ENCODE measurements around the gene SMC2.

The SMC2 gene

GRCh38 chr9:104087894-104088293, 6.2 kb upstream of the SMC2 start:
- Mint-ChIP-seq H3K9me3 (no peaks in the 10 kb centered on the region), H3K36me3 (ENCODE audit: insufficient read depth) (no peaks in the 10 kb centered on the region), H3K4me3 (no peak overlapping the region), H3K4me1 (no peaks in the 10 kb centered on the region), H3K27me3 (peaks cover 25% of the 10 kb centered on the region), H3K27ac (ENCODE audit: low read depth) (no peak overlapping the region)
- DNase-seq (ENCODE audit: low spot score in 2 of 2) (no peak), ATAC-seq (replicated peaks; ENCODE audit: extremely low read depth, poor library complexity, severe bottlenecking) (no peak)

DNA sequence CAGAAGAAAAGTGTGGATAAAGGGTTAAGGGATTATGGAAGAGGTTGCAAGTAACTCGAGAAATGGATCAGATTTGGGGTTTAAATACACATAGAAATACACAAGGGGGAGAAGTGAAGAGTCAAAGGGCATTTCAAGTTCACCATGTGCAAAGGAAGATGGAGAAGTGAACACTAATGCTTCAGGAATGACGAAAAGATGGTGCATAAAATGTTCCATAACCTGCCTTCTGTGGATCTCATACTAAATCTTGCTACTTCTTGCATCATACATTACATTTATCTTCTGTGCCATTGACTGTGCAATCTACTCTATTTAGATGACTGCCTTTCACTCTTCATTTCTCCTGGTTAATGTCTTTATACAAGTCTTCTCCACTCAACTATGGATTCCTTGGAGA, 5.7 kb upstream of the SMC2 start:
- H3K9me3 Mint-ChIP-seq, result no peaks in the 10 kb centered on the region
- ATAC-seq (replicated peaks; ENCODE audit: extremely low read depth, poor library complexity, severe bottlenecking), result no peak
- no peak overlapping the region for H3K4me3 Mint-ChIP-seq
- H3K4me1 Mint-ChIP-seq, result no peaks in the 10 kb centered on the region
- H3K36me3 Mint-ChIP-seq (ENCODE audit: insufficient read depth), result no peaks in the 10 kb centered on the region
- H3K27ac Mint-ChIP-seq (ENCODE audit: low read depth), result no peak overlapping the region
- H3K27me3 Mint-ChIP-seq, result peaks cover 21% of the 10 kb centered on the region
- no peak for DNase-seq (ENCODE audit: low spot score in 2 of 2)

- ATAC-seq (replicated peaks; ENCODE audit: extremely low read depth, poor library complexity, severe bottlenecking), result no peak
- DNase-seq (ENCODE audit: low spot score in 2 of 2), result no peak
- Mint-ChIP-seq H3K36me3 (ENCODE audit: insufficient read depth) (peaks cover 6% of the 10 kb centered on the region), H3K4me1 (peaks cover 12% of the 10 kb centered on the region), H3K27ac (ENCODE audit: low read depth) (no peak overlapping the region), H3K9me3 (no peaks in the 10 kb centered on the region), H3K27me3 (peaks cover 10% of the 10 kb centered on the region), H3K4me3 (no peak overlapping the region)
These were observed 3.5 kb upstream of the SMC2 start for GRCh38 chr9:104090578-104090977.

- Mint-ChIP-seq H3K4me1 (peaks cover 12% of the 10 kb centered on the region), H3K36me3 (ENCODE audit: insufficient read depth) (peaks cover 6% of the 10 kb centered on the region), H3K9me3 (no peaks in the 10 kb centered on the region), H3K4me3 (no peak overlapping the region), H3K27ac (ENCODE audit: low read depth) (no peak overlapping the region), H3K27me3 (peaks cover 10% of the 10 kb centered on the region)
- no peak for ATAC-seq (replicated peaks; ENCODE audit: extremely low read depth, poor library complexity, severe bottlenecking)
- no peak for DNase-seq (ENCODE audit: low spot score in 2 of 2)
These were observed 3.0 kb upstream of the SMC2 start for GRCh38 chr9:104091116-104091515.

DNA sequence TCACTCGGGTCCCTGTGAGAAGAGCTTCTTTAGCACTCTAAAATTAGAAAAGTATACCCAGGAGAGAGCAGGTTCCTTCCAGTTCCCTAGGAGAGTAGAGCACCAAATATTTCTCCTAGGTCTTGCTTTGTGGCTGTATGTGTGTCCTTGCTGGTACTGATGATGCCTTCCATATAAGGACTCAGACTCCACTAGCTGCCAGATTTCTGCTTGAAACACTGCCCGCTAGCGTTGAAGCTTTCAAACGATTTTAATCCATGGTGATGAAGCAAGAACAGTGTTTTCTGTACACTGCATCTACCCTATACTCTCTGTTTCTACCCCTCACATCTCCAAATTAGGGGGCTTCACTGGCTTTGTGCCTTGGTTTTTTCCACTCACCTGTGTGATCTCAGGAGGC, 2.4 kb upstream of the SMC2 start:
- no peak overlapping the region for H3K27ac Mint-ChIP-seq (ENCODE audit: low read depth)
- DNase-seq (ENCODE audit: low spot score in 2 of 2) (no peak), ATAC-seq (replicated peaks; ENCODE audit: extremely low read depth, poor library complexity, severe bottlenecking) (no peak)
- H3K36me3 Mint-ChIP-seq (ENCODE audit: insufficient read depth), result peaks cover 6% of the 10 kb centered on the region
- peaks cover 14% of the 10 kb centered on the region for H3K4me1 Mint-ChIP-seq
- H3K4me3 Mint-ChIP-seq, result no peak overlapping the region
- peaks cover 9% of the 10 kb centered on the region for H3K27me3 Mint-ChIP-seq
- H3K9me3 Mint-ChIP-seq, result no peaks in the 10 kb centered on the region

- Mint-ChIP-seq H3K27me3 (peaks cover 5% of the 10 kb centered on the region), H3K36me3 (ENCODE audit: insufficient read depth) (peaks cover 6% of the 10 kb centered on the region), H3K27ac (ENCODE audit: low read depth) (no peak overlapping the region), H3K4me3 (no peak overlapping the region), H3K4me1 (peaks cover 17% of the 10 kb centered on the region), H3K9me3 (no peaks in the 10 kb centered on the region)
- no peak for DNase-seq (ENCODE audit: low spot score in 2 of 2)
- no peak for ATAC-seq (replicated peaks; ENCODE audit: extremely low read depth, poor library complexity, severe bottlenecking)
These were observed 1.9 kb upstream of the SMC2 start for GRCh38 chr9:104092192-104092591.

- H3K4me1 Mint-ChIP-seq, result peaks cover 17% of the 10 kb centered on the region
- peak overlapping the region; percentile 96 for H3K27ac Mint-ChIP-seq (ENCODE audit: low read depth)
- H3K9me3 Mint-ChIP-seq, result no peaks in the 10 kb centered on the region
- no peaks in the 10 kb centered on the region for H3K27me3 Mint-ChIP-seq
- peak overlapping the region; percentile 100 for H3K4me3 Mint-ChIP-seq
- no peak for DNase-seq (ENCODE audit: low spot score in 2 of 2)
- ATAC-seq (replicated peaks; ENCODE audit: extremely low read depth, poor library complexity, severe bottlenecking), result no peak
- peaks cover 6% of the 10 kb centered on the region for H3K36me3 Mint-ChIP-seq (ENCODE audit: insufficient read depth)
These were observed 1.1 kb upstream of the SMC2 start for GRCh38 chr9:104092875-104093600.

GRCh38 chr9:104094534-104095015, 466 bp downstream of the SMC2 start:
- H3K9me3 Mint-ChIP-seq, result no peaks in the 10 kb centered on the region
- peak overlapping the region; percentile 96 for H3K27ac Mint-ChIP-seq (ENCODE audit: low read depth)
- H3K4me1 Mint-ChIP-seq, result peaks cover 17% of the 10 kb centered on the region
- DNase-seq (ENCODE audit: low spot score in 2 of 2) (no peak), ATAC-seq (replicated peaks; ENCODE audit: extremely low read depth, poor library complexity, severe bottlenecking) (no peak)
- H3K27me3 Mint-ChIP-seq, result no peaks in the 10 kb centered on the region
- peaks cover 6% of the 10 kb centered on the region for H3K36me3 Mint-ChIP-seq (ENCODE audit: insufficient read depth)
- peak overlapping the region; percentile 100 for H3K4me3 Mint-ChIP-seq

GRCh38 chr9:104099630-104100029, 5.5 kb downstream of the SMC2 start:
- Mint-ChIP-seq H3K4me3 (no peak overlapping the region), H3K9me3 (no peaks in the 10 kb centered on the region), H3K36me3 (ENCODE audit: insufficient read depth) (peaks cover 16% of the 10 kb centered on the region), H3K27me3 (no peaks in the 10 kb centered on the region), H3K4me1 (peaks cover 10% of the 10 kb centered on the region), H3K27ac (ENCODE audit: low read depth) (no peak overlapping the region)
- ATAC-seq (replicated peaks; ENCODE audit: extremely low read depth, poor library complexity, severe bottlenecking), result no peak
- no peak for DNase-seq (ENCODE audit: low spot score in 2 of 2)

DNA sequence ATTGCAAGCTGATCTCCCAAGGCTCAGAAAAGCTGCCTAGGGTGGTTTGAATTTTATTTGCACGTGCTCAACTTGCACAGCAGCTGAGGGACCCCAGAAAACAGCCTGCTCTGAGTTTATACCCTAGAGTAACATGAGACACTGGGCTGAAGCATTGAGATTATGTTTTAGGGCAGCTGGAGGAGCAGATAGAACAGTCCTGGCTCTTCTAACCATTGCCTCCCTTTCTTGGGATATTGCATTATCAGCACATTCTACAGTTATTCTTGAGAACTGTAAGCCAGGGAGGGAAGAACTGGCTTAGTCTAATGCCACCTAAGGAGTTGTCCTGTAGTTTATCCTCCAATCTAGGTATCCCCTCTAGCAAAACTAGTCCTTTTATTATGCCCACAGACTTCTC, 10.3 kb downstream of the SMC2 start:
- H3K9me3 Mint-ChIP-seq, result no peaks in the 10 kb centered on the region
- no peaks in the 10 kb centered on the region for H3K27me3 Mint-ChIP-seq
- no peak overlapping the region for H3K27ac Mint-ChIP-seq (ENCODE audit: low read depth)
- peaks cover 19% of the 10 kb centered on the region for H3K36me3 Mint-ChIP-seq (ENCODE audit: insufficient read depth)
- ATAC-seq (replicated peaks; ENCODE audit: extremely low read depth, poor library complexity, severe bottlenecking) (no peak), DNase-seq (ENCODE audit: low spot score in 2 of 2) (no peak)
- no peak overlapping the region for H3K4me3 Mint-ChIP-seq
- no peaks in the 10 kb centered on the region for H3K4me1 Mint-ChIP-seq

DNA sequence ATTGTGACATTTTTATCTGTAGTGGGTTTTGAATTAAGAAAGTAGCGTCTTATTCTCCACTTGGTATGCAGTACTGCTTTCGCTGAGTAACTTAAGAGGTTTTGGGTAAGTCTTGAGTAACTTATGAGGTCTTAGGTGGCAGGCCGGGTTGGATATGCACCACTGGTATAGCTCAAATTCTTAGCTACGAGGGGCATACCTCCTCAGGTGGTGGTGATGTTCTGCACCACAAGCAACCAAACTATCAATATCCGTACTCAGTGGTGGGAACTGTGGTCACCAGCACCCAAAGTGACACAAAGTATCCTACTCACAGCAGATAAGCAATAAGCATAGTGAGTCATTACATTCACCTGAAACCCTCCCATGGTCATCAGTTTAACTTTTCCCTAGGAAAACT, 13.7 kb downstream of the SMC2 start:
- H3K36me3 Mint-ChIP-seq (ENCODE audit: insufficient read depth), result peaks cover 7% of the 10 kb centered on the region
- no peak for ATAC-seq (replicated peaks; ENCODE audit: extremely low read depth, poor library complexity, severe bottlenecking)

GRCh38 chr9:104108315-104108714, 14.2 kb downstream of the SMC2 start:
- H3K4me1 Mint-ChIP-seq, result no peaks in the 10 kb centered on the region
- DNase-seq (ENCODE audit: low spot score in 2 of 2), result no peak
- no peaks in the 10 kb centered on the region for H3K9me3 Mint-ChIP-seq
- peaks cover 5% of the 10 kb centered on the region for H3K36me3 Mint-ChIP-seq (ENCODE audit: insufficient read depth)
- ATAC-seq (replicated peaks; ENCODE audit: extremely low read depth, poor library complexity, severe bottlenecking), result no peak
- no peaks in the 10 kb centered on the region for H3K27me3 Mint-ChIP-seq
- H3K4me3 Mint-ChIP-seq, result no peak overlapping the region
- H3K27ac Mint-ChIP-seq (ENCODE audit: low read depth), result no peak overlapping the region

More for the DNA sequence above, 13.7 kb downstream of the SMC2 start:
- no peak overlapping the region for H3K4me3 Mint-ChIP-seq
- H3K9me3 Mint-ChIP-seq, result no peaks in the 10 kb centered on the region
- H3K27ac Mint-ChIP-seq (ENCODE audit: low read depth), result no peak overlapping the region
- no peaks in the 10 kb centered on the region for H3K4me1 Mint-ChIP-seq
- no peak for DNase-seq (ENCODE audit: low spot score in 2 of 2)
- no peaks in the 10 kb centered on the region for H3K27me3 Mint-ChIP-seq

DNA sequence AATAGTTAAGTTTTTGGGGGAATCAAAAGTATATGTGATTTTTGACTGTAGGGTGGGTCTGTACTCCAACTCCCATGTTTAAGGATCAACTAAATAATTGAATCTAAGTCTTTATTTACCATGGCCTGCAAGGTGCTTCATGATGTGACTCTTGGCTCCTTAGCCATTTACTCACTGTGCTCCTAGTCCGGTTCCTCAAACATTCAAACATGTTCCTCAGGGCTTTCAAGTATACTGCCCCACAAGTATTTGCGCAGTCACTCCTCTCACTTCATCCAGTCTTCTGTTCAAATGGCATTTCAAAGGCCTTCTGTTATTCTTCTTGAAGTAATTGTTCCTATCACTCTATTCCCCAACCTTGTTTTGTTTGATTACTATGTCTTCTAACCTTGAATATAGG, 16.4 kb downstream of the SMC2 start:
- Mint-ChIP-seq H3K4me1 (no peaks in the 10 kb centered on the region), H3K27me3 (no peaks in the 10 kb centered on the region), H3K36me3 (ENCODE audit: insufficient read depth) (peaks cover 4% of the 10 kb centered on the region), H3K9me3 (no peaks in the 10 kb centered on the region), H3K27ac (ENCODE audit: low read depth) (no peak overlapping the region), H3K4me3 (no peak overlapping the region)
- no peak for DNase-seq (ENCODE audit: low spot score in 2 of 2)
- ATAC-seq (replicated peaks; ENCODE audit: extremely low read depth, poor library complexity, severe bottlenecking), result no peak
